Endothelial cell of umbilical vein (primary cell): ENCODE results near the gene RPL35A. TPM values are rescaled to one million over a fixed set of nuclear protein-coding genes. Genes with fewer than 3 reads are reported as not detected.

Experiments used
- BruUV-seq: library from RNA; stranded (reverse); fragments of 400-500 nt; replicated peaks from 2 replicates; lab custom pipeline; 2021; lab: Mats Ljungman, UMichigan
- CTCF ChIA-PET: fragments of 300-600, 350-600 bp; sonication (Branson Sonifier 250); formaldehyde crosslinking; loops from one replicate; lab custom pipeline; 2021; ENCODE audit warnings: antibody characterized with exemption, inconsistent platforms; lab: Charles Lee
- POLR2A ChIA-PET: fragments of 300-600, 350-600 bp; sonication (Branson Sonifier 250); formaldehyde crosslinking; loops from one replicate; lab custom pipeline; 2021; ENCODE audit warnings: antibody characterized with exemption, inconsistent platforms; lab: Charles Lee
- DNase-seq: peaks from one replicate; pipeline ENCODE4 v3.0.0-alpha.2; 2011; ENCODE audit warnings: low read depth, low spot score
- FAIRE-seq: peaks from 2 replicates; lab custom pipeline; 2011; peaks lifted over from hg19 to GRCh38; lab: Jason Lieb, UNC
- H2AFZ ChIP-seq: 2 replicates; pipeline ENCODE4 v1.6.0; 2012; ENCODE audit warnings: low read depth, low read length, control low read depth, inconsistent platforms
- H3K27ac ChIP-seq: 2 replicates; pipeline ENCODE4 v1.5.1; 2011; ENCODE audit warnings: low read depth, mild to moderate bottlenecking, control low read depth, low read length, moderate library complexity; ENCODE audit not compliant: insufficient read depth
- H3K27me3 ChIP-seq, 2 experiments: 2 replicates each; pipeline versions ENCODE4 v1.6.0 to v1.6.1; 2011; ENCODE audit warnings: low read length in 2 of 2, mixed read lengths in 1 of 2; ENCODE audit not compliant: control insufficient read depth in 2 of 2, insufficient read depth in 2 of 2
- H3K36me3 ChIP-seq, 2 experiments: 2 replicates in 1 of 2; 3 replicates in 1 of 2; pipeline ENCODE4 v1.5.1; 2011; ENCODE audit warnings: low read length in 2 of 2, mild to moderate bottlenecking in 1 of 2, moderate library complexity in 1 of 2; ENCODE audit not compliant: control insufficient read depth in 2 of 2, insufficient read depth in 2 of 2; ENCODE audit errors: extremely low read depth in 1 of 2
- H3K4me1 ChIP-seq: 3 replicates; pipeline ENCODE4 v1.5.1; 2011; ENCODE audit warnings: mild to moderate bottlenecking, low read length; ENCODE audit not compliant: control insufficient read depth, insufficient read depth; ENCODE audit errors: extremely low read depth
- H3K4me2 ChIP-seq: 2 replicates; pipeline ENCODE4 v1.6.1; 2011; ENCODE audit warnings: low read length, control low read depth, mixed read lengths; ENCODE audit not compliant: insufficient read depth
- H3K4me3 ChIP-seq, 3 experiments: fragments of 200-600 bp in 1 of 3; sonication (generic), shearing (Covaris generic) in 1 of 3; replicated peaks in 1 of 3; 2 replicates each; pipeline ENCODE4 v1.5.1; 2011 to 2016; ENCODE audit warnings: control low read depth in 3 of 3, low read length in 3 of 3, mild to moderate bottlenecking in 2 of 3, inconsistent platforms in 1 of 3, low read depth in 1 of 3, moderate library complexity in 1 of 3; ENCODE audit not compliant: insufficient read depth in 1 of 3
- H3K79me2 ChIP-seq: 2 replicates; pipeline ENCODE4 v1.6.0; 2012; ENCODE audit warnings: low read length, inconsistent platforms; ENCODE audit not compliant: control insufficient read depth, insufficient read depth
- H3K9ac ChIP-seq: replicated peaks from 2 replicates; pipeline ENCODE3; 2011; ENCODE audit warnings: low read length, control low read depth; ENCODE audit not compliant: insufficient read depth; ENCODE audit errors: extremely low read depth
- H3K9me1 ChIP-seq: replicated peaks from 3 replicates; pipeline ENCODE4 v1.6.0; 2011; ENCODE audit warnings: mild to moderate bottlenecking, low read length; ENCODE audit not compliant: control insufficient read depth, insufficient read depth; ENCODE audit errors: extremely low read depth
- H3K9me3 ChIP-seq: replicated peaks from 2 replicates; pipeline ENCODE4 v1.5.1; 2012; ENCODE audit warnings: low read length, inconsistent platforms; ENCODE audit not compliant: control insufficient read depth, insufficient read depth
- H4K20me1 ChIP-seq: replicated peaks from 2 replicates; pipeline ENCODE3; 2011; ENCODE audit warnings: mild to moderate bottlenecking, low read length; ENCODE audit not compliant: control insufficient read depth, insufficient read depth; ENCODE audit errors: extremely low read depth
- EZH2 ChIP-seq: IDR thresholded peaks from 2 replicates; pipeline ENCODE4 v1.6.1; 2012; ENCODE audit warnings: borderline replicate concordance, low read depth, mild to moderate bottlenecking, moderate library complexity, low read length, inconsistent platforms; ENCODE audit not compliant: severe bottlenecking
- GATA2 ChIP-seq: IDR thresholded peaks from 2 replicates; pipeline ENCODE4 v1.7.0; 2011; ENCODE audit warnings: low read depth, mild to moderate bottlenecking, moderate library complexity, mixed read lengths, low read length; ENCODE audit not compliant: insufficient read length, insufficient read depth
- MYC ChIP-seq: IDR thresholded peaks from one replicate; pipeline ENCODE4 v1.6.1; 2011; ENCODE audit warnings: mild to moderate bottlenecking, low read depth, low read length
- POLR2A ChIP-seq: IDR thresholded peaks from 2 replicates; pipeline ENCODE4 v1.6.1; 2012; ENCODE audit warnings: low read depth, mild to moderate bottlenecking, control low read depth, low read length
- POLR2AphosphoS5 ChIP-seq: IDR thresholded peaks from 2 replicates; pipeline ENCODE4 v1.6.1; 2012; ENCODE audit warnings: low read depth, mild to moderate bottlenecking, control low read depth, low read length, moderate library complexity; ENCODE audit not compliant: insufficient read depth
- dilution Hi-C: fragments of 300-500 bp; cut with MboI; formaldehyde crosslinking; loops from one replicate; pipeline ENCODE4 v1.15.0; 2019; ENCODE audit warnings: low sequenced_read_pairs; ENCODE audit not compliant: extremely low pct_ligation_motif_present
- intact Hi-C: fragments of 100-400 bp; cut with micrococcal nuclease; formaldehyde crosslinking; loops from one replicate; pipeline ENCODE4 v1.10.0; 2022
- polyA plus RNA-seq, 4 experiments: library from polyadenylated mRNA; depleted of rRNA in 3 of 4; stranded (reverse) in 3 of 4; unstranded in 1 of 4; fragments of >200 nt; gene quantifications; 2 replicates each; pipeline versions ENCODE4 v1.2.1 to v1.2.3, GENCODE V29; 2011 to 2012; ENCODE audit warnings: missing spikeins in 1 of 4
- total RNA-seq: library from RNA; stranded (reverse); gene quantifications from 2 replicates; pipeline ENCODE4 v1.2.3, GENCODE V29; 2021
- TF ChIP-seq, protein P1 (sequence below), 2 donors: IDR thresholded peaks; 1 replicate in 1 of 2; 2 replicates in 1 of 2; pipeline ENCODE4 v1.5.1; 2011; ENCODE audit warnings: low read length in 2 of 2, mild to moderate bottlenecking in 2 of 2, moderate library complexity in 2 of 2, control low read depth in 1 of 2, inconsistent platforms in 1 of 2, low read depth in 1 of 2; ENCODE audit not compliant: insufficient read depth in 1 of 2; ENCODE audit errors: extremely low read depth in 1 of 2

Gene RPL35A
- total and polyA plus RNA-seq, 2 donors (not counting 3 experiments of a cell fraction or from before 2014, with no cell fraction given), result 566 to 1,094 TPM

DNA sequence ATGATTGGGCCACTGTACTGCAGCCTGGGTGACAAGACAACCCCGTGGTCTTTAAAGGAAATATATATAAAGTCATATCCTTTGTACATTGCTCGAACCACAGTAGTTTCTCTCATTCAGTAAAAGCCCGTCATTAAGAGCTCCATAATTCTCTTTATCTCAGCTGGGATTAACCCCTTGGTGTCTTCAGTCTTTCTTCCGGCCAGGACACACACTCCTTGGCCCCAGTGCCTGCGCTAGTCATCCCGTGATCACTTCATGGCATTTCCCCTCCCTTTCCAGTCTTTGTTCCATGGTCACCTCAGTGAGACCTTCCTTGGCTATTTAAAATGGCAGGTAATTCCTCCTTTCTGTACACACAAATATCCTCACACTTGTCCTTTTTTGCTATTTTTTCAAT lies 3.3 kb downstream of the RPL35A start:
- DNase-seq (no peak), FAIRE-seq (no peak)
- H3K9ac ChIP-seq, result no peak overlapping the region
- H3K27me3 ChIP-seq, result no peaks in the 10 kb centered on the region
- H3K27ac ChIP-seq, result peak overlapping the region; percentile 44
- POLR2A ChIA-PET, result no interaction called here
- CTCF ChIA-PET, result interaction anchor here (1.0 kb wide), 1 partner anchor 48 kb away, joined by 3 read pairs; no protein-coding TSS in a partner anchor
- H3K9me3 ChIP-seq, result no peaks in the 10 kb centered on the region
- peaks cover 23% of the 10 kb centered on the region for H3K4me1 ChIP-seq
- no peaks in the 10 kb centered on the region for H3K9me1 ChIP-seq
- peaks cover 46% of the 10 kb centered on the region for H3K79me2 ChIP-seq
- intact Hi-C loops, result no loop called here
- peaks cover 21 to 30% of the 10 kb centered on the region in 2 experiments for H3K36me3 ChIP-seq
- no TSS peak for BruUV-seq
- TF ChIP-seq GATA2, result no peak
- no peak for TF ChIP-seq POLR2A
- TF ChIP-seq MYC, result no peak
- TF ChIP-seq, protein P1, sequence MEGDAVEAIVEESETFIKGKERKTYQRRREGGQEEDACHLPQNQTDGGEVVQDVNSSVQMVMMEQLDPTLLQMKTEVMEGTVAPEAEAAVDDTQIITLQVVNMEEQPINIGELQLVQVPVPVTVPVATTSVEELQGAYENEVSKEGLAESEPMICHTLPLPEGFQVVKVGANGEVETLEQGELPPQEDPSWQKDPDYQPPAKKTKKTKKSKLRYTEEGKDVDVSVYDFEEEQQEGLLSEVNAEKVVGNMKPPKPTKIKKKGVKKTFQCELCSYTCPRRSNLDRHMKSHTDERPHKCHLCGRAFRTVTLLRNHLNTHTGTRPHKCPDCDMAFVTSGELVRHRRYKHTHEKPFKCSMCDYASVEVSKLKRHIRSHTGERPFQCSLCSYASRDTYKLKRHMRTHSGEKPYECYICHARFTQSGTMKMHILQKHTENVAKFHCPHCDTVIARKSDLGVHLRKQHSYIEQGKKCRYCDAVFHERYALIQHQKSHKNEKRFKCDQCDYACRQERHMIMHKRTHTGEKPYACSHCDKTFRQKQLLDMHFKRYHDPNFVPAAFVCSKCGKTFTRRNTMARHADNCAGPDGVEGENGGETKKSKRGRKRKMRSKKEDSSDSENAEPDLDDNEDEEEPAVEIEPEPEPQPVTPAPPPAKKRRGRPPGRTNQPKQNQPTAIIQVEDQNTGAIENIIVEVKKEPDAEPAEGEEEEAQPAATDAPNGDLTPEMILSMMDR (IDR thresholded peaks at IDR 0.05; ENCODE audit: extremely low read depth in 1 of 2, insufficient read depth in 1 of 2, low read depth in 1 of 2, low read length in 2 of 2), result no peak
- peak; percentile 1 for TF ChIP-seq POLR2AphosphoS5
- no peak overlapping the region for H2AFZ ChIP-seq
- H4K20me1 ChIP-seq, result peaks cover 2% of the 10 kb centered on the region
- dilution Hi-C loops, result no loop called here
- H3K4me3 ChIP-seq, result peak overlapping the region in 1 of 3 experiments; percentile 39
- peak overlapping the region; percentile 60 for H3K4me2 ChIP-seq

DNA sequence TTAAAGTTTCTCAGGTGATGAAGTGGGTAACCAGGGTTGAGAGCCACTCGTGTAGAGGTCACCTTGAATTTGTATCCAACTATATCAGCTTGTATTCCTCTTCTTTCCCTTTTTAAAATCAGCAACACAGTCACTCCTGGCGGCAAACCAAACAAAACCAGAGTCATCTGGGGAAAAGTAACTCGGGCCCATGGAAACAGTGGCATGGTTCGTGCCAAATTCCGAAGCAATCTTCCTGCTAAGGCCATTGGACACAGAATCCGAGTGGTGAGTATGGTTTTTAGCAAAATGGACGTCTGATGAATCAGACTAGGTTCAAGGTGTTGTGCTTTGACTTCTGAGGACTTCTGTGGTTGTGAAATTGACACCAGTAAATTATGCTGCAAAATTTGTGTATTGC lies 3.9 kb downstream of the RPL35A start:
- Histone ChIP-seq H3K79me2 (peaks cover 46% of the 10 kb centered on the region), H3K27me3 (no peaks in the 10 kb centered on the region), H3K36me3 (peaks cover 21 to 30% of the 10 kb centered on the region in 2 experiments), H3K4me3 (no peak overlapping the region), H4K20me1 (peaks cover 2% of the 10 kb centered on the region), H3K4me2 (peak overlapping the region; percentile 60), H3K27ac (peak overlapping the region; percentile 44), H3K4me1 (peaks cover 23% of the 10 kb centered on the region), H3K9me3 (no peaks in the 10 kb centered on the region), H3K9ac (no peak overlapping the region), H3K9me1 (no peaks in the 10 kb centered on the region), H2AFZ (no peak overlapping the region)
- TF ChIP-seq EZH2, result no peak
- no peak for TF ChIP-seq GATA2
- no peak for TF ChIP-seq MYC
- no peak for TF ChIP-seq POLR2AphosphoS5
- no TSS peak for BruUV-seq
- dilution Hi-C loops (no loop called here), intact Hi-C loops (no loop called here)
- FAIRE-seq, result no peak
- ChIA-PET POLR2A (no interaction called here), CTCF (interaction anchor here (1.0 kb wide), 1 partner anchor 48 kb away, joined by 3 read pairs; no protein-coding TSS in a partner anchor)
- peak; percentile 59 for DNase-seq
